GM12878 (cell line): Measurements from ENCODE around the gene MS4A1. TPM values are rescaled to one million over a fixed set of nuclear protein-coding genes. Genes with fewer than 3 reads are reported as not detected.

ENCODE experiments used
- ATAC-seq: fragments of 200-7000 bp; cut with Tn5 transposase; 3 replicates; pipeline ENCODE4 v1.9.1; 2020; ENCODE audit warnings: mild to moderate bottlenecking, moderate library complexity
- BruUV-seq: library from RNA; stranded (reverse); fragments of 400-500 nt; replicated peaks from 2 replicates; lab custom pipeline; 2021; lab: Mats Ljungman, UMichigan
- CTCF ChIA-PET: fragments of 300-600 bp; sonication (Branson Sonifier 250); formaldehyde crosslinking; extraction: SDS; loops from one replicate; lab custom pipeline; 2021; ENCODE audit warnings: inconsistent platforms; lab: Yijun Ruan, JAX
- POLR2A ChIA-PET: fragments of 350-600 bp; formaldehyde crosslinking; extraction: SDS; loops from one replicate; lab custom pipeline; 2021; ENCODE audit warnings: inconsistent platforms; lab: Charles Lee
- RAD21 ChIA-PET: fragments of 300-600 bp; sonication (Branson Sonifier 250); formaldehyde crosslinking; loops from one replicate; lab custom pipeline; 2023; ENCODE audit warnings: antibody characterized with exemption; ENCODE audit not compliant: unreplicated experiment; lab: Charles Lee
- SMC1A ChIA-PET: fragments of 300-600 bp; sonication (Branson Sonifier 250); formaldehyde crosslinking; loops from one replicate; lab custom pipeline; 2023; ENCODE audit not compliant: unreplicated experiment, uncharacterized antibody; lab: Charles Lee
- DNase-seq: peaks from one replicate; pipeline ENCODE4 v3.0.0-alpha.2; 2011; ENCODE audit warnings: low read depth, low spot score
- FAIRE-seq: peaks from 3 replicates; lab custom pipeline; 2011; peaks lifted over from hg19 to GRCh38; lab: Jason Lieb, UNC
- H2AFZ ChIP-seq: 2 replicates; pipeline ENCODE4 v1.6.0; 2011; ENCODE audit warnings: low read depth, low read length, control low read depth; ENCODE audit not compliant: control insufficient read depth
- H3K27ac ChIP-seq: 2 replicates; pipeline ENCODE4 v1.5.1; 2011; ENCODE audit warnings: control low read depth; ENCODE audit not compliant: control insufficient read depth, insufficient read depth
- H3K27me3 ChIP-seq, 2 experiments: replicated peaks in 1 of 2; 2 replicates each; pipeline versions ENCODE4 v1.6.0 to v1.6.1; 2011; ENCODE audit warnings: low read length in 1 of 2; ENCODE audit not compliant: control insufficient read depth in 2 of 2, insufficient read depth in 2 of 2
- H3K36me3 ChIP-seq, 2 experiments: 2 replicates each; pipeline ENCODE4 v1.5.1; 2011; ENCODE audit warnings: low read length in 1 of 2; ENCODE audit not compliant: control insufficient read depth in 2 of 2, insufficient read depth in 2 of 2
- H3K4me1 ChIP-seq: 2 replicates; pipeline ENCODE4 v1.6.1; 2011; ENCODE audit warnings: mild to moderate bottlenecking, low read length, moderate library complexity, mixed read lengths; ENCODE audit not compliant: control insufficient read depth, insufficient read depth
- H3K4me2 ChIP-seq: 2 replicates; pipeline ENCODE4 v1.6.0; 2011; ENCODE audit warnings: control low read depth; ENCODE audit not compliant: control insufficient read depth, insufficient read depth
- H3K4me3 ChIP-seq: fragments of 200-600 bp; sonication (generic); 2 replicates; pipeline ENCODE4 v1.5.1; 2016
- H3K79me2 ChIP-seq: 2 replicates; pipeline ENCODE4 v1.6.0; 2011; ENCODE audit warnings: low read length; ENCODE audit not compliant: control insufficient read depth, insufficient read depth
- H3K9ac ChIP-seq: 2 replicates; pipeline ENCODE4 v1.8.0; 2011; ENCODE audit warnings: low read length, control low read depth, mixed read lengths; ENCODE audit not compliant: control insufficient read depth, insufficient read depth
- H3K9me3 ChIP-seq: replicated peaks from 3 replicates; pipeline ENCODE4 v1.5.1; 2011; ENCODE audit warnings: mild to moderate bottlenecking, low read length; ENCODE audit not compliant: control insufficient read depth, insufficient read depth
- H4K20me1 ChIP-seq: 2 replicates; pipeline ENCODE4 v1.6.0; 2011; ENCODE audit not compliant: control insufficient read depth, insufficient read depth
- BRCA1 ChIP-seq: IDR thresholded peaks from 2 replicates; pipeline ENCODE4 v1.6.1; 2011; ENCODE audit warnings: low read depth, low read length, improper control_type of control experiment
- CHD4 ChIP-seq: fragments of 200-600 bp; sonication (generic); IDR thresholded peaks from 2 replicates; pipeline ENCODE4 v1.6.1; 2016; ENCODE audit warnings: mild to moderate bottlenecking
- CREB1 ChIP-seq: IDR thresholded peaks from 2 replicates; pipeline ENCODE4 v1.6.1; 2012; ENCODE audit warnings: low read depth, mild to moderate bottlenecking, inconsistent platforms
- HDAC6 ChIP-seq: fragments of 200-600 bp; sonication (generic); IDR thresholded peaks from one replicate; pipeline ENCODE4 v1.8.0; 2017; ENCODE audit warnings: antibody characterized with exemption; ENCODE audit not compliant: unreplicated experiment
- NFIC ChIP-seq: IDR thresholded peaks from 2 replicates; pipeline ENCODE4 v1.6.1; 2012; ENCODE audit warnings: low read depth, mild to moderate bottlenecking, inconsistent platforms, low read length, moderate library complexity
- NFYA ChIP-seq: IDR thresholded peaks from 2 replicates; pipeline ENCODE4 v1.6.1; 2011; ENCODE audit warnings: low read depth, mild to moderate bottlenecking, low read length, improper control_type of control experiment, borderline replicate concordance
- NFYB ChIP-seq: IDR thresholded peaks from 2 replicates; pipeline ENCODE4 v1.6.1; 2011; ENCODE audit warnings: low read depth, mild to moderate bottlenecking, low read length, improper control_type of control experiment, moderate library complexity; ENCODE audit not compliant: insufficient read depth
- RBBP5 ChIP-seq: fragments of 200-600 bp; sonication (generic); conservative IDR thresholded peaks from 2 replicates; pipeline ENCODE4 v1.6.1; 2016
- SIX5 ChIP-seq: IDR thresholded peaks from 2 replicates; pipeline ENCODE4 v1.6.1; 2011; ENCODE audit warnings: mild to moderate bottlenecking, low read depth, low read length, moderate library complexity; ENCODE audit not compliant: severe bottlenecking
- SREBF1 ChIP-seq: IDR thresholded peaks from 2 replicates; pipeline ENCODE4 v1.6.1; 2012; ENCODE audit warnings: mild to moderate bottlenecking, low read length
- WRNIP1 ChIP-seq: IDR thresholded peaks from 2 replicates; pipeline ENCODE4 v1.6.1; 2011; ENCODE audit warnings: low read depth, low read length, improper control_type of control experiment, borderline replicate concordance
- ZNF24 ChIP-seq: fragments of 450-650 bp; IDR thresholded peaks from 2 replicates; pipeline ENCODE4 v1.6.1; 2017; ENCODE audit warnings: antibody characterized with exemption, mild to moderate bottlenecking
- ZNF622 ChIP-seq: fragments of 450-650 bp; IDR thresholded peaks from 2 replicates; pipeline ENCODE4 v1.6.1; 2017; ENCODE audit warnings: mild to moderate bottlenecking, inconsistent platforms
- WGBS: methylation state at CpG from one replicate; pipeline ENCODE4 v1.1.6; 2016; ENCODE audit warnings: low lambda C conversion rate; ENCODE audit not compliant: insufficient replicate concordance, insufficient coverage; ENCODE audit errors: missing lambda C conversion rate; 5-methylcytosine and 5-hydroxymethylcytosine counted together
- in situ Hi-C: fragments of 300-500 bp; cut with MboI; formaldehyde crosslinking; loops from 9 replicates; pipeline ENCODE4 v1.14.3; 2018; ENCODE audit warnings: mixed read lengths
- intact Hi-C: fragments of 100-400 bp; cut with micrococcal nuclease; formaldehyde crosslinking; loops from one replicate; pipeline ENCODE4 v1.14.2; 2022; ENCODE audit not compliant: unreplicated experiment
- polyA plus RNA-seq, 11 experiments: library from polyadenylated mRNA; depleted of rRNA in 4 of 11; unstranded in 6 of 11; stranded (reverse) in 5 of 11; fragments of >200 nt; fragmentation: Nextera tagmentation in 4 of 11; fragmentation: Illumina TruSeq in 1 of 11; extraction: Ambion mirVana in 4 of 11; extraction: Trizol in 1 of 11; gene quantifications; 1 replicate in 1 of 11; 2 replicates in 10 of 11; pipeline versions ENCODE4 v1.2.1 to v1.2.3, GENCODE V29; 2011 to 2016; ENCODE audit warnings: inconsistent platforms in 2 of 11, missing spikeins in 2 of 11, low read depth in 1 of 11
- total RNA-seq, 4 experiments: library from RNA; depleted of rRNA in 3 of 4; stranded (reverse); fragments of >200 nt in 3 of 4; fragmentation: Illumina TruSeq in 1 of 4; extraction: Trizol in 1 of 4; gene quantifications; 2 replicates each; pipeline versions ENCODE4 v1.2.1 to v1.2.3, GENCODE V29; 2013 to 2021
- TF ChIP-seq, protein P1 (sequence below): IDR thresholded peaks from 2 replicates; pipeline ENCODE4 v1.6.1; 2012; ENCODE audit warnings: low read depth, low read length, improper control_type of control experiment
- TF ChIP-seq, protein P2 (sequence below): fragments of 450-650 bp; IDR thresholded peaks from 2 replicates; pipeline ENCODE4 v1.6.1; 2018; ENCODE audit warnings: borderline replicate concordance, mild to moderate bottlenecking; ENCODE audit not compliant: partially characterized antibody
- TF ChIP-seq, protein P3 (sequence below): fragments of 450-650 bp; IDR thresholded peaks from 2 replicates; pipeline ENCODE4 v1.6.1; 2017; ENCODE audit warnings: mild to moderate bottlenecking, moderate library complexity

MS4A1 gene
- total and polyA plus RNA-seq, 10 of the 15 experiments (the other 5 are each of a cell fraction or from before 2014, with no cell fraction given) = 329 to 2,106 (median 687) TPM

DNA sequence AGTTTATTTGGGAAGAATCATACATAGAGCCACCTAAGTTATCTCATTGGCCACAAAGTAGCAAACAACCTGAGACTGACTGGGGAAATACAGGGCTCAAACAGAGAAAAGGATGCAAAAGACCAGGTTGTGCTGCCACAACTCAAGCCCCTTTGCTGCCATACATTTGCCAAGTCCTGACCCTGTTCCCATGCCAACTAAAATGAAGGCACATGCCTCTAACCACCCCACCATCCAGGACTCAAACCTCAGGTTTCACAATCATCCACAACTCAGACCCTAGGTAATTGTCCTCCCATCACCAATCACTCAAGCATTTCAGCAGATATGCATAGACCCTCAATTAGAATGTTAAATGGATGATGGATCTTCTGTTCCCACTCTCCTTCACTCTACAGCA, 1.4 kb upstream of the MS4A1 start (continued):
- no peak for TF ChIP-seq NFYB

DNA sequence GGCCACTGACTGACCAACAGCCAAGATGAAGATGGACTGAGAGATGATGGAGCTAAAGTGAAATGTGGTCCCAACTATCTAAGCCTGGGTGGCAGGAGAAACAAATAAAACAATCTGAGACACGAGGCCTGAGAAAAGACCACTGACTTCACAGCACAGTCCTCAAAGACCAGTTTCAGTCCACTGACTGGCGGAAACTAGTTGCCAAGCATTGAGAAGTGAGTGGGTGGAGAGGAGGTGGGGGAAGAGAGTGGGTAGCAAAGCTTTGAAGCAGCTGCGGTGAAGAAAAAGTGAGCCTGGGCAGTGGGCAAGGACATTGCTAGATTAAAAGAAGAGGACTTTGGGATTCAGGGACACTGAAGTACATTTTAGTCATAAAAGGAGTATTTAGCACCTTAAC, 1.9 kb downstream of the MS4A1 start:
- H3K4me2 ChIP-seq = peak overlapping the region; percentile 82
- peaks cover 71% of the 10 kb centered on the region for H3K79me2 ChIP-seq
- H3K4me3 ChIP-seq = peak overlapping the region; percentile 89
- POLR2A ChIA-PET = interaction anchor here (0.9 to 3.9 kb wide), 11 partner anchors 11 to 94 kb away, joined by 3 to 23 read pairs (median 3); partner anchors contain the start of gene MS4A7
- RAD21 ChIA-PET = interaction anchor here (1.2 to 7.4 kb wide), 9 partner anchors 12 to 306 kb away, joined by 3 to 195 read pairs (median 16); partner anchors contain the start of gene MS4A7
- ATAC-seq (peak; percentile 50), FAIRE-seq (no peak), DNase-seq (peak; percentile 83)
- SMC1A ChIA-PET = interaction anchor here (0.8 to 9.0 kb wide), 20 partner anchors 9 to 307 kb away, joined by 3 to 298 read pairs (median 6); partner anchors contain the start of gene MS4A7
- H4K20me1 ChIP-seq = peaks cover 8% of the 10 kb centered on the region
- peak overlapping the region; percentile 93 for H3K27ac ChIP-seq
- peak overlapping the region; percentile 85 for H3K9ac ChIP-seq
- WGBS = 0% methylated on average over 3 of the region's 3 CpGs
- H3K9me3 ChIP-seq = no peaks in the 10 kb centered on the region
- H3K4me1 ChIP-seq = peaks cover 22% of the 10 kb centered on the region
- CTCF ChIA-PET = interaction anchor here (0.8 to 7.7 kb wide), 17 partner anchors 9 to 306 kb away, joined by 3 to 190 read pairs (median 6); no protein-coding TSS in a partner anchor
- no peak overlapping the region; the same call in 1 of the 2 replicates for H2AFZ ChIP-seq
- in situ Hi-C loops (loop anchor here (10.0 kb wide), 1 partner anchor 607 kb away; no protein-coding TSS in a partner anchor), intact Hi-C loops (no loop called here)
- BruUV-seq = no TSS peak
- H3K36me3 ChIP-seq = peaks cover 6 to 7% of the 10 kb centered on the region in 2 experiments
- no peaks in the 10 kb centered on the region for H3K27me3 ChIP-seq
- no peak for TF ChIP-seq HDAC6
- peak; percentile 53; the same call in 1 of the 2 replicates for TF ChIP-seq NFIC
- TF ChIP-seq BRCA1 = no peak
- no peak for TF ChIP-seq WRNIP1
- no peak for TF ChIP-seq SREBF1
- TF ChIP-seq, protein P1, sequence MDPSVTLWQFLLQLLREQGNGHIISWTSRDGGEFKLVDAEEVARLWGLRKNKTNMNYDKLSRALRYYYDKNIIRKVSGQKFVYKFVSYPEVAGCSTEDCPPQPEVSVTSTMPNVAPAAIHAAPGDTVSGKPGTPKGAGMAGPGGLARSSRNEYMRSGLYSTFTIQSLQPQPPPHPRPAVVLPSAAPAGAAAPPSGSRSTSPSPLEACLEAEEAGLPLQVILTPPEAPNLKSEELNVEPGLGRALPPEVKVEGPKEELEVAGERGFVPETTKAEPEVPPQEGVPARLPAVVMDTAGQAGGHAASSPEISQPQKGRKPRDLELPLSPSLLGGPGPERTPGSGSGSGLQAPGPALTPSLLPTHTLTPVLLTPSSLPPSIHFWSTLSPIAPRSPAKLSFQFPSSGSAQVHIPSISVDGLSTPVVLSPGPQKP = no peak
- TF ChIP-seq ZNF622 = no peak
- TF ChIP-seq ZNF24 = no peak
- TF ChIP-seq RBBP5 = no peak
- TF ChIP-seq NFYA = no peak
- TF ChIP-seq NFYB = no peak
- TF ChIP-seq, protein P2, sequence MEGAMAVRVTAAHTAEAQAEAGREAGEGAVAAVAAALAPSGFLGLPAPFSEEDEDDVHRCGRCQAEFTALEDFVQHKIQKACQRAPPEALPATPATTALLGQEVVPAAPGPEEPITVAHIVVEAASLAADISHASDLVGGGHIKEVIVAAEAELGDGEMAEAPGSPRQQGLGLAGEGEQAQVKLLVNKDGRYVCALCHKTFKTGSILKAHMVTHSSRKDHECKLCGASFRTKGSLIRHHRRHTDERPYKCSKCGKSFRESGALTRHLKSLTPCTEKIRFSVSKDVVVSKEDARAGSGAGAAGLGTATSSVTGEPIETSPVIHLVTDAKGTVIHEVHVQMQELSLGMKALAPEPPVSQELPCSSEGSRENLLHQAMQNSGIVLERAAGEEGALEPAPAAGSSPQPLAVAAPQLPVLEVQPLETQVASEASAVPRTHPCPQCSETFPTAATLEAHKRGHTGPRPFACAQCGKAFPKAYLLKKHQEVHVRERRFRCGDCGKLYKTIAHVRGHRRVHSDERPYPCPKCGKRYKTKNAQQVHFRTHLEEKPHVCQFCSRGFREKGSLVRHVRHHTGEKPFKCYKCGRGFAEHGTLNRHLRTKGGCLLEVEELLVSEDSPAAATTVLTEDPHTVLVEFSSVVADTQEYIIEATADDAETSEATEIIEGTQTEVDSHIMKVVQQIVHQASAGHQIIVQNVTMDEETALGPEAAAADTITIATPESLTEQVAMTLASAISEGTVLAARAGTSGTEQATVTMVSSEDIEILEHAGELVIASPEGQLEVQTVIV = no peak
- TF ChIP-seq, protein P3, sequence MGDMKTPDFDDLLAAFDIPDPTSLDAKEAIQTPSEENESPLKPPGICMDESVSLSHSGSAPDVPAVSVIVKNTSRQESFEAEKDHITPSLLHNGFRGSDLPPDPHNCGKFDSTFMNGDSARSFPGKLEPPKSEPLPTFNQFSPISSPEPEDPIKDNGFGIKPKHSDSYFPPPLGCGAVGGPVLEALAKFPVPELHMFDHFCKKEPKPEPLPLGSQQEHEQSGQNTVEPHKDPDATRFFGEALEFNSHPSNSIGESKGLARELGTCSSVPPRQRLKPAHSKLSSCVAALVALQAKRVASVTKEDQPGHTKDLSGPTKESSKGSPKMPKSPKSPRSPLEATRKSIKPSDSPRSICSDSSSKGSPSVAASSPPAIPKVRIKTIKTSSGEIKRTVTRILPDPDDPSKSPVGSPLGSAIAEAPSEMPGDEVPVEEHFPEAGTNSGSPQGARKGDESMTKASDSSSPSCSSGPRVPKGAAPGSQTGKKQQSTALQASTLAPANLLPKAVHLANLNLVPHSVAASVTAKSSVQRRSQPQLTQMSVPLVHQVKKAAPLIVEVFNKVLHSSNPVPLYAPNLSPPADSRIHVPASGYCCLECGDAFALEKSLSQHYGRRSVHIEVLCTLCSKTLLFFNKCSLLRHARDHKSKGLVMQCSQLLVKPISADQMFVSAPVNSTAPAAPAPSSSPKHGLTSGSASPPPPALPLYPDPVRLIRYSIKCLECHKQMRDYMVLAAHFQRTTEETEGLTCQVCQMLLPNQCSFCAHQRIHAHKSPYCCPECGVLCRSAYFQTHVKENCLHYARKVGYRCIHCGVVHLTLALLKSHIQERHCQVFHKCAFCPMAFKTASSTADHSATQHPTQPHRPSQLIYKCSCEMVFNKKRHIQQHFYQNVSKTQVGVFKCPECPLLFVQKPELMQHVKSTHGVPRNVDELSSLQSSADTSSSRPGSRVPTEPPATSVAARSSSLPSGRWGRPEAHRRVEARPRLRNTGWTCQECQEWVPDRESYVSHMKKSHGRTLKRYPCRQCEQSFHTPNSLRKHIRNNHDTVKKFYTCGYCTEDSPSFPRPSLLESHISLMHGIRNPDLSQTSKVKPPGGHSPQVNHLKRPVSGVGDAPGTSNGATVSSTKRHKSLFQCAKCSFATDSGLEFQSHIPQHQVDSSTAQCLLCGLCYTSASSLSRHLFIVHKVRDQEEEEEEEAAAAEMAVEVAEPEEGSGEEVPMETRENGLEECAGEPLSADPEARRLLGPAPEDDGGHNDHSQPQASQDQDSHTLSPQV = no peak
- TF ChIP-seq CHD4 = no peak
- no peak for TF ChIP-seq SIX5
- no peak for TF ChIP-seq CREB1
